ENCODE data around the gene ETV4.
A peak's percentile ranks its signal among the peaks of the same experiment; 100 is the strongest.

ETV4 gene

DNA sequence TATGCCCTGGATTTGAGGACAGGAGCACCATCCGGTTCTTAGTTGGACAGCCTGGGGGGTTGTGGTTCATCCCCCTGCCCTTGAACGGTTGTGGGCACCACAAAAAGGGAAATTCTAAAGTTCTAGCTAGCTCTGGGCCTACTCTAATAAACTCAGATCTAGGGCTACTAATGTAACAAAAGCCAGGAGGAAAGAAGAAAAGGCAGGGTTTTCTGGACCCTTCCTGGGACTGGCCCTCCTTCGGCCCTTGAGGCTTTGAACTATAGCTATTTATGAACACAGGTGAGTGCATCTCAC is 15.1 kb downstream of the ETV4 start:
- H3K27ac ChIP-seq: no peak overlapping the region

DNA sequence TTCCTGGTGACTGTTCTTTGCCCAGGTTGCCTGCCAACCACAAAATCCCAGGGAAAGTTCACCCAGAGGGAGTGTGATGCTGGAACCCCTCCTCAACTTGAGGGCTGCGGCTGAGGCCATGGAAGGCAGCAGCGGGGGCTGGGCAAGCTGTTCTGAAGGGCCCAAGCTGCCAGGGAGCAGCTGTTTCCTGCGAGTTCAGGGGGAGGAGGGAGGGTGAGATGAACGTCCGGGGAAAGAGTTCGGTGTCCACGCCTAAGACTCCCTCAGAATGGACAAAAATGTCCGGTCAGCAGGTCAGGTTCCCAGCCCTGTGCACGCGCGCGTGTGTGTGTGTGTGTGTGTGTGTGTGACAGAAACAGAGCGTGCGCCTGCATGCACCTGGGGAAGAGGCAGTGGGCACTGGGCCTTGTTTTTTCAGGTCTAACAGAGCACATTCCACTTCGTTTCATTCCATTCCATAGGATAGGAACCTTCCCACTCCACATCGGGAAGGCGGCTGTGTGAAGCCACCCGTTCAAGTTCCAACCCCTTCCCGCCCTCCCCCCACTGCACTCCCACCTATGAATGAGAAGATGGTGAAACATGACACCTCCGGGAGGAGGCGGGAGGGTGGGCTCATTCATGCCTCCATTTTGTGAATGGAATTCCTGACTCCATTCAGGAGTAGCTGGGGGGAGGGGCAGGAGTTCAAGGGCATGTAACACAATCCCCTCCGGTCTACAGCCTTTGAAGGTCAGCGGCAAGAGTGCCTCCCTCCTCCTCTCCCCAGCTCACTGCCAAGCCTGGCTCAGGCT is 15.7 kb downstream of the ETV4 start:
- Histone ChIP-seq H3K9me3 (ENCODE audit: low read depth, low read length) (no peaks in the 10 kb centered on the region), H3K4me3 (no peak overlapping the region), H3K9ac (ENCODE audit: insufficient read length) (no peak overlapping the region), H3K27ac (no peak overlapping the region), H3K36me3 (ENCODE audit: insufficient read depth, low read length) (no peaks in the 10 kb centered on the region)
- peak; percentile 56 for DNase-seq (ENCODE audit: low read depth, low spot score)
- TF ChIP-seq FOXP2 (optimal IDR thresholded peaks at IDR 0.05; ENCODE audit: control extremely low read depth, extremely low read length, insufficient read depth) (no peak), POLR2AphosphoS5 (IDR thresholded peaks at IDR 0.05; ENCODE audit: borderline replicate concordance, low read depth, low read length) (peak; percentile 46)

More for the DNA sequence above, 15.1 kb downstream of the ETV4 start:
- H3K4me3 ChIP-seq: no peak overlapping the region
- DNase-seq (ENCODE audit: low read depth, low spot score): no peak
- TF ChIP-seq FOXP2 (optimal IDR thresholded peaks at IDR 0.05; ENCODE audit: control extremely low read depth, extremely low read length, insufficient read depth): no peak
- no peak for TF ChIP-seq POLR2AphosphoS5 (IDR thresholded peaks at IDR 0.05; ENCODE audit: borderline replicate concordance, low read depth, low read length)
- TF ChIP-seq EZH2 (IDR thresholded peaks at IDR 0.05): no peak
- H3K36me3 ChIP-seq (ENCODE audit: insufficient read depth, low read length): no peaks in the 10 kb centered on the region
- no peak overlapping the region for H3K9ac ChIP-seq (ENCODE audit: insufficient read length)
- no peaks in the 10 kb centered on the region for H3K9me3 ChIP-seq (ENCODE audit: low read depth, low read length)

DNA sequence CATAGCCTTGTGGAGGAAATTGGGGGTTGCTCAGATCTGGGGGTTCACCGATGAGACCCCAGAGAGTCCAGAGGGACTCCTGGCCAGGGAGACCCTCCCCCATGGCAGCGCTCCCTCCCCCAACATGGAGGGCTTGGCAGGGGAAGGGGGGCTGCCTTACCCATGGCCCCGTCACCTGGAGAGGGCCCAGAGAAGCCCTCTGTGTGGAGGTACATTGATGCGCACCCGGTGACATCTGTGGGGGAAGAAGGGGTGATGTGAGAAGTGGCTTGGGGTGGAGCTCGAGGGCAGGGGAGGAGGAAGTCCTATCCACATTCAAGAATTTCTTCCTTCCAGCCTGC is 16.2 kb downstream of the ETV4 start:
- no peak for DNase-seq (ENCODE audit: low read depth, low spot score)
- H3K27ac ChIP-seq: no peak overlapping the region
- TF ChIP-seq FOXP2 (optimal IDR thresholded peaks at IDR 0.05; ENCODE audit: control extremely low read depth, extremely low read length, insufficient read depth) (no peak), POLR2AphosphoS5 (IDR thresholded peaks at IDR 0.05; ENCODE audit: borderline replicate concordance, low read depth, low read length) (no peak)
- H3K9ac ChIP-seq (ENCODE audit: insufficient read length): no peak overlapping the region
- H3K4me3 ChIP-seq: no peak overlapping the region
- peaks cover 3% of the 10 kb centered on the region; the same call in 1 of the 2 replicates for H3K36me3 ChIP-seq (ENCODE audit: insufficient read depth, low read length)
- no peaks in the 10 kb centered on the region for H3K9me3 ChIP-seq (ENCODE audit: low read depth, low read length)

DNA sequence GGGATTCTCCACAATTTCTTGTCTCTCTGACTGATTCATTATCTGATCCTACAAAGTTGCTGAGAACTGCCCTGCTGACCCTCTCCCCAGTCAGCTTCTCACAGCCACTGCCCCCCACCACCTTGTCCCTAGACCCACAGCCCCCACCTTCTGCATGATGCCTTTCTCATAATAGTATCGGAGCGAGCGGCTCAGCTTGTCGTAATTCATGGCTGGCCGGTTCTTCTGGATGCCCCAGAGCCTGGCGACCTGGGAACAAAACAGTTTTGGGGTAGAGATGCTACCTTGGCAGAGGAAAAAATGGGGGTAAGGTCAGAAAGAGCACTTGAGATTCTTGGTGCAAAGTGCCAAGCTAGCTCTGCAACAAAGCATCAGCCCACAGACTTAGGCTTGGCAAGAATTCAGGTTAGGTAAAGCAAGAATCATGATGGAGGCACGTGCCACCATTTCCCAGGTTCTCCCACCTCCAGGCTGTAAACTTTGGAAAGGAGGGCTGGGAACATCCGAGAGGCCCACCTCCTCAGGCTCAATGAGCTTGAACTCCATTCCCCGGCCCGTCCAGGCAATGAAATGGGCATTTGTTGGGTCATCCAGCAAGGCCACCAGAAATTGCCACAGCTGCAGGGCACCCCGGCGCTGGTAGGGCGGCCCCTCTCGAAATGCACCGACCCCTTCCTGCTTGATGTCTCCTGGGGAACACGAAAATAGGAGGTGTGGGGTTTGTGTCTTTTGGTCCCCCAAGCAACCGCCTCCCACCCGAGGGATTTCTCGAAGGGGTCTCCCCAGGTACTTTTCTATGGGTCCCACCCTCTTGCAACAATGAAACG is 16.9 kb downstream of the ETV4 start:
- no peak for TF ChIP-seq POLR2AphosphoS5 (IDR thresholded peaks at IDR 0.05; ENCODE audit: borderline replicate concordance, low read depth, low read length)
- no peak for TF ChIP-seq FOXP2 (optimal IDR thresholded peaks at IDR 0.05; ENCODE audit: control extremely low read depth, extremely low read length, insufficient read depth)
- no peak for TF ChIP-seq EZH2 (IDR thresholded peaks at IDR 0.05)
- Histone ChIP-seq H3K4me3 (no peak overlapping the region), H3K27ac (no peak overlapping the region), H3K9me3 (ENCODE audit: low read depth, low read length) (no peaks in the 10 kb centered on the region), H3K9ac (ENCODE audit: insufficient read length) (no peak overlapping the region), H3K36me3 (ENCODE audit: insufficient read depth, low read length) (peaks cover 10% of the 10 kb centered on the region; the same call in 1 of the 2 replicates)
- no peak for DNase-seq (ENCODE audit: low read depth, low spot score)

DNA sequence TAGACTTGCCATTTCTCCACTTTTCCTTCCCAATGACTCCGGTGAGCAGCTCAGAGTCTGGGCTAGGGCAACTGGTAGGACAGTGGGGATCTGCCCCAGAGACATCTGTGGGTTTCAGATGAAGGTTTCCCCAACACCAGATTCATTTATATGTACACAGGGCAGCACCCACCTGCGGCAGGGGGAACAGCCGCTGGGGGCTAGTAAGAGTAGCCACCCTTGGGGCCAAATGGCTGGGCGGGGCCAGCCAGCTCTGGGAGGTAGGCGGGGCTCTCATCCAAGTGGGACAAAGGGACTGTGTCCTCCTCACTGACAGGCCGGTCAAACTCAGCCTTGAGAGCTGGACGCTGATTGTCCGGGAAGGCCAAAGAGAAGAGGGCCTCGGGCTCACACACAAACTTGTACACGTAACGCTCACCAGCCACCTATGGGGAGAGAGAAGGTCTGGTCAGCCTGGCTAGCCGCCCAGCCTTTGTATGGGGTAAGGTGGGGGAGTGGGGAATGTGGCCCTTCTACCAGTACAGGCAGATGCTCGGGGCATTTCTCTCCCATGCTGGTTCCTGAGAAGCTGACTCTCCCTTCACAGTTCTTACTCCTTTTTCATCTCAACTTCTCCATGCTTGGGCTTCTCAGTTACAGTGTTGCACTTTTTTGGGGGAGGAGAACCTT is 17.7 kb downstream of the ETV4 start:
- no peak for DNase-seq (ENCODE audit: low read depth, low spot score)
- H3K27ac ChIP-seq: no peak overlapping the region
- peaks cover 18% of the 10 kb centered on the region for H3K36me3 ChIP-seq (ENCODE audit: insufficient read depth, low read length)
- TF ChIP-seq POLR2AphosphoS5 (IDR thresholded peaks at IDR 0.05; ENCODE audit: borderline replicate concordance, low read depth, low read length) (no peak), FOXP2 (optimal IDR thresholded peaks at IDR 0.05; ENCODE audit: control extremely low read depth, extremely low read length, insufficient read depth) (no peak), EZH2 (IDR thresholded peaks at IDR 0.05) (no peak)
- H3K9ac ChIP-seq (ENCODE audit: insufficient read length): no peak overlapping the region
- H3K9me3 ChIP-seq (ENCODE audit: low read depth, low read length): no peaks in the 10 kb centered on the region
- no peak overlapping the region for H3K4me3 ChIP-seq

DNA sequence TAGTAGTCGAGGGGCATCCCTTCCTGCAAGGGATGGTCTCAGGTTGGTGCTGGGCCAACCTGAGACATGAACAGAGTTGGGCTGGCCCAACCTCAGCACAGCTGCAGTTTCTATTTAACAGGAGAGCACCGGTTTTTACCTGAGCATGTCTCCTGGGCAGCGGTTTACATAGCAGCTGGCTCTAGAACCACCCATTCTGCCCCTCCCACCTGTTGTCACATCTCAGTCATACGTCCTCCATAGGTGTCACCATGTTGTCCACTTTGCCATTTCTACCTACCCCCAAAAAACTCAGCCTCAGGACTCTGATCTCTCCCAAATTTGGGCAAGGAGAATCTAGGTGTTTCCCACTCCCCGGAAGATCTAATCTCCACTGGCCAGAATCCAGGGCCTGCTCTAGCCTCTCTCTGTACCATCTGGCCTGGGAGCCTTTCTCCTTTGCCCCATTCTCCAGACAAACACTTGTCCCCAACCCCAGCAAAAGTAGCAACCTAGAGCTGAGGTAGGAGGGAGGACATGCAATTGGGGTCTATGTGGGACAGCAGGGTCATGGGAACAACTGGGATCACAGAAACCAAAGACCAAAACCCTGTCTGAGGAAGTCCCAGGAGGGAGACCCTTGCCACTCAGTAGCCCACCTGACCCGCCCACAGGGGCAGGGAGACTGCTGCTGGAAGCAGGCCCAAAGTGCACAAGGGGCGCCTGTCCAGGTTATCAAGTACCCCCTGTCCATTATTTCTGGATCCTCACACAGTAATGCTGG is 19.1 kb downstream of the ETV4 start:
- H3K9ac ChIP-seq (ENCODE audit: insufficient read length): no peak overlapping the region
- peaks cover 27% of the 10 kb centered on the region for H3K36me3 ChIP-seq (ENCODE audit: insufficient read depth, low read length)
- no peaks in the 10 kb centered on the region for H3K9me3 ChIP-seq (ENCODE audit: low read depth, low read length)
- no peak for DNase-seq (ENCODE audit: low read depth, low spot score)
- no peak overlapping the region for H3K27ac ChIP-seq
- TF ChIP-seq FOXP2 (optimal IDR thresholded peaks at IDR 0.05; ENCODE audit: control extremely low read depth, extremely low read length, insufficient read depth): no peak
- no peak for TF ChIP-seq POLR2AphosphoS5 (IDR thresholded peaks at IDR 0.05; ENCODE audit: borderline replicate concordance, low read depth, low read length)
- TF ChIP-seq EZH2 (IDR thresholded peaks at IDR 0.05): no peak
- H3K4me3 ChIP-seq: no peak overlapping the region

DNA sequence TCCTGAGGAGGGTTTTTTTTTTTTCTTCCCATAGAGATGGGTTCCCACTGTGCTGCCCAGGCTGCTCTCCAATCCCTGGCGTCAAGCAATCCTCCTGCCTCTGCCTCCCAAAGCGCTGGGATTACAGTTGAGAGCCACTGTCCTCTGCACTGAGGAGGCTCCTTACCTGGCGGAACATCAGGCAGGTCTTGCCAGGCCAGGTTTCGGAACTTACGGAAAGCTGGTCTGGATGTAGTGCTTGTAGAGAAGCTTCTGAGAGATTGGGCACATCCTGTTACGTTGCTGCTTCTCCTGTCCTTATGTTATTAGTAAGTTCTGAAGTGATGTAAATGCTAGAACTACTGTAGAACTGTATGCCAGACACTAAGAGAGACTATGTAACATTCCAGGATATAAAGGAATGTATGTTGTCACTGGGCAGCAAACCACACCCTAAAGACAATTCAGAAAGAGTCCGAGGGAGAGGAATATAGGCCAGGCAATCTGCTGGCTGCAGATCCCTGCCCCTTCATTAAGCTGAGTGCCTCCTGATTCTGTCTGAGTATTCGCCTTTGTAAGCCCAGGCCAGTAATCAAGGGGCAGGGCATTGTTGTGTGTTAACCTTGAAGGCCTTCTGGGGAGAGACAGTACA is 21.1 kb downstream of the ETV4 start:
- H3K4me3 ChIP-seq: no peak overlapping the region
- no peak overlapping the region for H3K27ac ChIP-seq
- no peak overlapping the region for H3K9ac ChIP-seq (ENCODE audit: insufficient read length)
- peaks cover 48% of the 10 kb centered on the region for H3K36me3 ChIP-seq (ENCODE audit: insufficient read depth, low read length)
- no peaks in the 10 kb centered on the region for H3K9me3 ChIP-seq (ENCODE audit: low read depth, low read length)
- no peak for TF ChIP-seq POLR2AphosphoS5 (IDR thresholded peaks at IDR 0.05; ENCODE audit: borderline replicate concordance, low read depth, low read length)
- TF ChIP-seq FOXP2 (optimal IDR thresholded peaks at IDR 0.05; ENCODE audit: control extremely low read depth, extremely low read length, insufficient read depth): no peak
- no peak for TF ChIP-seq EZH2 (IDR thresholded peaks at IDR 0.05)
- DNase-seq (ENCODE audit: low read depth, low spot score): no peak
